Vagina (tissue), 2 donors: ENCODE measurements around the gene NUBPL.

ENCODE experiments used
- CTCF ChIP-seq, 3 experiments: fragments of 450-650 bp in 2 of 3; fragments of 200-600 bp in 1 of 3; sonication (generic) in 1 of 3; IDR thresholded peaks; one replicate each; pipeline ENCODE4 v1.5.1; 2017 to 2019; ENCODE audit warnings: antibody characterized with exemption in 3 of 3, mild to moderate bottlenecking in 2 of 3, moderate library complexity in 2 of 3
- POLR2A ChIP-seq, 2 donors: fragments of 450-650 bp; IDR thresholded peaks; one replicate each; pipeline ENCODE4 v1.6.1; 2017; ENCODE audit warnings: antibody characterized with exemption in 2 of 2, mild to moderate bottlenecking in 2 of 2, moderate library complexity in 2 of 2
- POLR2AphosphoS5 ChIP-seq, 2 donors: sonication (generic); formaldehyde crosslinking; IDR thresholded peaks; one replicate each; pipeline ENCODE4 v1.9.0; 2017; ENCODE audit warnings: antibody characterized with exemption in 2 of 2, mild to moderate bottlenecking in 2 of 2, low read depth in 1 of 2; ENCODE audit not compliant: insufficient read depth in 1 of 2

- TF ChIP-seq CTCF (IDR thresholded peaks at IDR 0.05) (no peak), POLR2A (IDR thresholded peaks at IDR 0.05) (no peak), POLR2AphosphoS5 (IDR thresholded peaks at IDR 0.05; ENCODE audit: insufficient read depth in 1 of 2, low read depth in 1 of 2) (no peak)
Measured at GRCh38 chr14:31622060-31622459, 60.9 kb downstream of the NUBPL start.
